ENCODE measurements around the gene RUNDC3A. TPM values are rescaled to one million over a fixed set of nuclear protein-coding genes. Genes with fewer than 3 reads are reported as not detected.
"Not testable (repeated sequence)": the region's sequence is repeated elsewhere in the genome, so short reads cannot be mapped to it uniquely, and the experiment has no call there.

RUNDC3A gene
- total RNA-seq, 1 donor from 2014 or later: 0.26 TPM

DNA sequence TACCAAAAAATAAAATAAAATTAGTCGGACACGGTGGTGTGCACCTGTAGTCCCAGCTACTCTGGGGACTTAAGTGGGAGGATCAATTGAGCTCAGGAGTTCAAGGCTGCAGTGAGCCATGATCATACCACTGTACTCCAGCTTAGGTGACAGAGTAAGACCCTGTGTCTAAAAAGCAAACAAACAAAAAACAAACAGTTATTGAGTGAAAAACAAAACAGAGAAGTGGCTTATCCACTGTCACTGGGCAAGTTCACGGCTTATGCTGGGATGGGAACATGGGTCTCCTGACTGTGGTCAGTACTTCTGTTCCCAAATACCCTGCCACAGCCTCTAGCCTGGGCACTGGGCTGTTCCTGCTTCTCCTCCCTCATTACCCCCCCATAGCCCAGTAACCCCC lies 27.2 kb downstream of the RUNDC3A start:
- FAIRE-seq: no peak
- H3K36me3 ChIP-seq (ENCODE audit: control insufficient read depth, insufficient read depth, low read length): no peaks in the 10 kb centered on the region
- no peaks in the 10 kb centered on the region for H3K27me3 ChIP-seq (ENCODE audit: control insufficient read depth, insufficient read depth, low read length)
- TF ChIP-seq, protein P1, sequence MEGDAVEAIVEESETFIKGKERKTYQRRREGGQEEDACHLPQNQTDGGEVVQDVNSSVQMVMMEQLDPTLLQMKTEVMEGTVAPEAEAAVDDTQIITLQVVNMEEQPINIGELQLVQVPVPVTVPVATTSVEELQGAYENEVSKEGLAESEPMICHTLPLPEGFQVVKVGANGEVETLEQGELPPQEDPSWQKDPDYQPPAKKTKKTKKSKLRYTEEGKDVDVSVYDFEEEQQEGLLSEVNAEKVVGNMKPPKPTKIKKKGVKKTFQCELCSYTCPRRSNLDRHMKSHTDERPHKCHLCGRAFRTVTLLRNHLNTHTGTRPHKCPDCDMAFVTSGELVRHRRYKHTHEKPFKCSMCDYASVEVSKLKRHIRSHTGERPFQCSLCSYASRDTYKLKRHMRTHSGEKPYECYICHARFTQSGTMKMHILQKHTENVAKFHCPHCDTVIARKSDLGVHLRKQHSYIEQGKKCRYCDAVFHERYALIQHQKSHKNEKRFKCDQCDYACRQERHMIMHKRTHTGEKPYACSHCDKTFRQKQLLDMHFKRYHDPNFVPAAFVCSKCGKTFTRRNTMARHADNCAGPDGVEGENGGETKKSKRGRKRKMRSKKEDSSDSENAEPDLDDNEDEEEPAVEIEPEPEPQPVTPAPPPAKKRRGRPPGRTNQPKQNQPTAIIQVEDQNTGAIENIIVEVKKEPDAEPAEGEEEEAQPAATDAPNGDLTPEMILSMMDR (IDR thresholded peaks at IDR 0.05; ENCODE audit: insufficient read depth, low read length, severe bottlenecking): no peak
- H3K4me3 ChIP-seq (ENCODE audit: low read depth, low read length): no peak overlapping the region
- no peak for DNase-seq (ENCODE audit: low read depth)

GRCh38 chr17:44335968-44336367 lies 27.6 kb downstream of the RUNDC3A start:
- TF ChIP-seq, protein P1 (IDR thresholded peaks at IDR 0.05; ENCODE audit: insufficient read depth, low read length, severe bottlenecking): no peak
- Histone ChIP-seq H3K36me3 (ENCODE audit: control insufficient read depth, insufficient read depth, low read length) (no peaks in the 10 kb centered on the region), H3K27me3 (ENCODE audit: control insufficient read depth, insufficient read depth, low read length) (no peaks in the 10 kb centered on the region), H3K4me3 (ENCODE audit: low read depth, low read length) (no peak overlapping the region)
- no peak for DNase-seq (ENCODE audit: low read depth)
- no peak for FAIRE-seq

GRCh38 chr17:44338702-44339101 lies 30.3 kb downstream of the RUNDC3A start:
- Histone ChIP-seq H3K36me3 (ENCODE audit: control insufficient read depth, insufficient read depth, low read length) (no peaks in the 10 kb centered on the region), H3K4me3 (ENCODE audit: low read depth, low read length) (no peak overlapping the region), H3K27me3 (ENCODE audit: control insufficient read depth, insufficient read depth, low read length) (no peaks in the 10 kb centered on the region)
- TF ChIP-seq, protein P1 (IDR thresholded peaks at IDR 0.05; ENCODE audit: insufficient read depth, low read length, severe bottlenecking): no peak
- peak; percentile 60 for DNase-seq (ENCODE audit: low read depth)
- no peak for FAIRE-seq

DNA sequence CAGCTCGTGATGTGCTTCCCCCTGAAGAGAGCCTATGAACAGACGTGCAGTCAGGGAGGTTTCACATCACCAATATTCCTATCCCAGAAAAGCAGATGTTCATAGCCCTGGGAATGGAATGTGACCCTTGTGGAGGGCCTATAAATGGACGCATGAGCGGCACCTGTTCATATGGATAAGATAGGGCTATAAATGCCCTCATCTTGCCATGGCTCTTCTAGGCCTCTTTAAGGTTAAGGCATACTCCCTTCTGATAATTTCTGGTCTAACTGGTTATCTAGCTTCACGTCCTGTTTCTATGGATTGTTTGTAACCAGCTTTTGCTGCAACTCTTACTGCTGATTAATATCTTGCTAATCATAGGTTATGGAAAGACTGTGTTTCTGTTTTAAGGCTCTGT lies 32.2 kb downstream of the RUNDC3A start:
- not testable (repeated sequence) for H3K27me3 ChIP-seq (ENCODE audit: control insufficient read depth, insufficient read depth, low read length); H3K4me3 ChIP-seq (ENCODE audit: low read depth, low read length); DNase-seq (ENCODE audit: low read depth); FAIRE-seq; H3K36me3 ChIP-seq (ENCODE audit: control insufficient read depth, insufficient read depth, low read length)

- TF ChIP-seq, protein P1 (IDR thresholded peaks at IDR 0.05; ENCODE audit: insufficient read depth, low read length, severe bottlenecking): no peak
- no peak for FAIRE-seq
- Histone ChIP-seq H3K27me3 (ENCODE audit: control insufficient read depth, insufficient read depth, low read length) (no peaks in the 10 kb centered on the region), H3K4me3 (ENCODE audit: low read depth, low read length) (no peak overlapping the region), H3K36me3 (ENCODE audit: control insufficient read depth, insufficient read depth, low read length) (peaks cover 1% of the 10 kb centered on the region)
- DNase-seq (ENCODE audit: low read depth): no peak
Observed at GRCh38 chr17:44343510-44344209, 35.3 kb downstream of the RUNDC3A start.

DNA sequence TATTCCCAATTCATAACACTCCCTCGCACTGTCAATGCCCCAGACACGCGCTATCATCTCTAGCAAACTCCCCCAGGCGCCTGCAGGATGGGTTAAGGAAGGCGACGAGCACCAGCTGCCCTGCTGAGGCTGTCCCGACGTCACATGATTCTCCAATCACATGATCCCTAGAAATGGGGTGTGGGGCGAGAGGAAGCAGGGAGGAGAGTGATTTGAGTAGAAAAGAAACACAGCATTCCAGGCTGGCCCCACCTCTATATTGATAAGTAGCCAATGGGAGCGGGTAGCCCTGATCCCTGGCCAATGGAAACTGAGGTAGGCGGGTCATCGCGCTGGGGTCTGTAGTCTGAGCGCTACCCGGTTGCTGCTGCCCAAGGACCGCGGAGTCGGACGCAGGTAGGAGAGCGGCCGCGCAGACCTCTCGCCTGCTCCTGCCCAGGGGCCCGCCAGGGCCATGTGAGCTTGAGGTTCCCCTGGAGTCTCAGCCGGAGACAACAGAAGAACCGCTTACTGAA lies 36.6 kb downstream of the RUNDC3A start, which contains the start of gene GRN:
GRN (plus strand) TSS at position 364 of the 515 bp plus-strand sequence. CDS start 3,863 bp downstream, outside the sequence.
- FAIRE-seq: peak; percentile 28
- peak within 1 kb of the TSS; percentile 77 for H3K4me3 ChIP-seq (ENCODE audit: low read depth, low read length)
- peaks cover 8% of the 10 kb centered on the region for H3K36me3 ChIP-seq (ENCODE audit: control insufficient read depth, insufficient read depth, low read length)
- H3K27me3 ChIP-seq (ENCODE audit: control insufficient read depth, insufficient read depth, low read length): no peaks in the 10 kb centered on the region
- DNase-seq (ENCODE audit: low read depth): peak; percentile 97
- TF ChIP-seq, protein P1 (IDR thresholded peaks at IDR 0.05; ENCODE audit: insufficient read depth, low read length, severe bottlenecking): no peak
